Glutamatergic neuron (in vitro differentiated cells): ENCODE data around the gene DOCK1. TPM values are rescaled to one million over a fixed set of nuclear protein-coding genes. Genes with fewer than 3 reads are reported as not detected.

Source experiments
- DNase-seq: peaks from one replicate; pipeline ENCODE4 v3.0.0; 2022
- H3K27ac Mint-ChIP-seq: one replicate; pipeline ENCODE4 v1.8.0; 2020; ENCODE audit warnings: mild to moderate bottlenecking, mixed read lengths, inconsistent platforms; ENCODE audit not compliant: unreplicated experiment
- H3K27me3 Mint-ChIP-seq: one replicate; pipeline ENCODE4 v1.8.0; 2020; ENCODE audit warnings: mild to moderate bottlenecking, moderate library complexity, mixed read lengths, inconsistent platforms; ENCODE audit not compliant: unreplicated experiment
- H3K36me3 Mint-ChIP-seq: one replicate; pipeline ENCODE4 v1.8.0; 2020; ENCODE audit warnings: mild to moderate bottlenecking, mixed read lengths, inconsistent platforms; ENCODE audit not compliant: unreplicated experiment
- H3K4me1 Mint-ChIP-seq: one replicate; pipeline ENCODE4 v1.8.0; 2020; ENCODE audit warnings: mild to moderate bottlenecking, low read depth, mixed read lengths, inconsistent platforms; ENCODE audit not compliant: unreplicated experiment
- H3K4me3 Mint-ChIP-seq: one replicate; pipeline ENCODE4 v1.8.0; 2020; ENCODE audit warnings: mild to moderate bottlenecking, mixed read lengths, inconsistent platforms; ENCODE audit not compliant: unreplicated experiment
- H3K9me3 Mint-ChIP-seq: one replicate; pipeline ENCODE4 v1.8.0; 2020; ENCODE audit warnings: mild to moderate bottlenecking, moderate library complexity, mixed read lengths, inconsistent platforms; ENCODE audit not compliant: unreplicated experiment
- total RNA-seq: library from RNA; stranded (reverse); fragmentation: NEBNext Ultra II Directional; extraction: Animal tissue kit (Norgen Biotek cat#: 25700); gene quantifications from one replicate; pipeline ENCODE4 v1.2.1, GENCODE V29; 2021; ENCODE audit not compliant: unreplicated experiment
- TF ChIP-seq, protein P1 (sequence below): fragments of 200-600 bp; sonication (generic); IDR thresholded peaks from one replicate; pipeline ENCODE4 v1.5.0; 2021; ENCODE audit not compliant: partially characterized antibody, unreplicated experiment

DOCK1 gene
- total RNA-seq, 1 donor from 2014 or later: 19.7 TPM

DNA sequence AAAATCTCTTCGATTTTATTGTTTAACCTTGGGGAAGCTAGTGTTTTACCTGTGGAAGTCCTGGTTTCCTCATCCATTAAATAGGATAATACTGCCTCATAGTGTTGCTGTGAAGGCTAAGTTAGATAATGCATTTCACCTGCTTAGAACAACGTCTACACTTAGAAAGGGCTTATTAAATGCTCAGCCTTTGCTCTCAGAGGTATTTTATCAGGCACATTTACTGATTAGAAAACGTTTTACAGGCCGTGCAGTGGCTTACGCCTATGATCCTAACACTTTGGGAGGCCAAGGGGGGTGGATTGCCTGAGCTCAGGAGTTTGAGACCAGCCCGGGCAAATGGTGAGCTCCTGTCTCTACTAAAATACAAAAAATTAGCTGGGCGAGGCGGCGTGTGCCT is 146.8 kb downstream of the DOCK1 start:
- DNase-seq: no peak
- H3K27me3 Mint-ChIP-seq: no peaks in the 10 kb centered on the region
- H3K9me3 Mint-ChIP-seq: peaks cover 2% of the 10 kb centered on the region
- H3K4me3 Mint-ChIP-seq: no peak overlapping the region
- H3K4me1 Mint-ChIP-seq: no peaks in the 10 kb centered on the region
- H3K36me3 Mint-ChIP-seq: no peaks in the 10 kb centered on the region
- TF ChIP-seq, protein P1, sequence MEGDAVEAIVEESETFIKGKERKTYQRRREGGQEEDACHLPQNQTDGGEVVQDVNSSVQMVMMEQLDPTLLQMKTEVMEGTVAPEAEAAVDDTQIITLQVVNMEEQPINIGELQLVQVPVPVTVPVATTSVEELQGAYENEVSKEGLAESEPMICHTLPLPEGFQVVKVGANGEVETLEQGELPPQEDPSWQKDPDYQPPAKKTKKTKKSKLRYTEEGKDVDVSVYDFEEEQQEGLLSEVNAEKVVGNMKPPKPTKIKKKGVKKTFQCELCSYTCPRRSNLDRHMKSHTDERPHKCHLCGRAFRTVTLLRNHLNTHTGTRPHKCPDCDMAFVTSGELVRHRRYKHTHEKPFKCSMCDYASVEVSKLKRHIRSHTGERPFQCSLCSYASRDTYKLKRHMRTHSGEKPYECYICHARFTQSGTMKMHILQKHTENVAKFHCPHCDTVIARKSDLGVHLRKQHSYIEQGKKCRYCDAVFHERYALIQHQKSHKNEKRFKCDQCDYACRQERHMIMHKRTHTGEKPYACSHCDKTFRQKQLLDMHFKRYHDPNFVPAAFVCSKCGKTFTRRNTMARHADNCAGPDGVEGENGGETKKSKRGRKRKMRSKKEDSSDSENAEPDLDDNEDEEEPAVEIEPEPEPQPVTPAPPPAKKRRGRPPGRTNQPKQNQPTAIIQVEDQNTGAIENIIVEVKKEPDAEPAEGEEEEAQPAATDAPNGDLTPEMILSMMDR: no peak
- H3K27ac Mint-ChIP-seq: no peak overlapping the region

DNA sequence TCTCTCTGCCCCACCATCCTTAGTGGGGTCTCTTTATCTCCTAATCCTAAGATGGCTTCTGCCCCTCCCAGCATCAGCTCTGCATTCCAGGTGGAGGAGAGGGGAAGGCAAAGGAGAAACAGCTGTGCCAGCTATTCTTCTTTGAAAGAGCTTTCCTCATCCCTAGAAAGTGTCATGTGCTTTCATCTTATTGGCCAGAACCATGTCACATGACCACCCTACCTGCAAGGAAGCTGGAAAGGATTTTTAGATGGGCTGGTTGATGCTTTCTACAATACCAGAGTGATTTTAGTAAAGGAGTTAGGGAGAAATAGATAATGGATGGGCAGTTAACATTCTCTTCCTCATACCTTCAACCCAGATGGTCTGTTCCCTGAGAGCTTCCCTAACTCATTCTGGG is 150.0 kb downstream of the DOCK1 start:
- peaks cover 7% of the 10 kb centered on the region for H3K9me3 Mint-ChIP-seq
- no peaks in the 10 kb centered on the region for H3K4me1 Mint-ChIP-seq
- peaks cover 20% of the 10 kb centered on the region for H3K36me3 Mint-ChIP-seq
- DNase-seq: no peak
- TF ChIP-seq, protein P1: no peak
- no peaks in the 10 kb centered on the region for H3K27me3 Mint-ChIP-seq
- H3K27ac Mint-ChIP-seq: no peak overlapping the region
- no peak overlapping the region for H3K4me3 Mint-ChIP-seq

DNA sequence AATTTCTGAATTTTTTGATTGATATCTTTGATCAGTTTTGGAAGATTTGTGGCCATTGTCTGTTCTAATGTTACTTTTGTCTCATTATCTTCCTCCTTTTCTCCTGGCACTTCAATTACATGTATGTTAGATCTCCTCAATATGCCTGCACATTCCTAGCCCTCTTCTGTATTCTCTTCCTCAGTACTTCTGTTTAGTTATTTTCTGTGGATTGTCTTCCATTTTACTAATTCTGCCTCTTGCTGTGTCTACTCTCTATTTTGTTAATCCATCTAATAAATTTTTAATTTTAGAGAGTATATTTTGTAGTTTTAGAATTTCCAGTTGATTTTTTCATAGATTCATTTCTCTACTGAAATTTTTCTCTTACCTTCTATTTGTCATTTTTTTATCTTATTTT is 154.1 kb downstream of the DOCK1 start:
- no peak overlapping the region for H3K27ac Mint-ChIP-seq
- no peak overlapping the region for H3K4me3 Mint-ChIP-seq
- TF ChIP-seq, protein P1: no peak

GRCh38 chr10:127063762-127064161 is 158.5 kb downstream of the DOCK1 start:
- TF ChIP-seq, protein P1: no peak
- Mint-ChIP-seq H3K27me3 (peaks cover 2% of the 10 kb centered on the region), H3K9me3 (peaks cover 6% of the 10 kb centered on the region), H3K4me3 (no peak overlapping the region), H3K4me1 (peaks cover 18% of the 10 kb centered on the region), H3K27ac (no peak overlapping the region), H3K36me3 (peaks cover 17% of the 10 kb centered on the region)
- DNase-seq: no peak

More for the DNA sequence above, 154.1 kb downstream of the DOCK1 start:
- Mint-ChIP-seq H3K27me3 (no peaks in the 10 kb centered on the region), H3K4me1 (no peaks in the 10 kb centered on the region), H3K9me3 (peaks cover 8% of the 10 kb centered on the region), H3K36me3 (peaks cover 25% of the 10 kb centered on the region)
- DNase-seq: no peak

DNA sequence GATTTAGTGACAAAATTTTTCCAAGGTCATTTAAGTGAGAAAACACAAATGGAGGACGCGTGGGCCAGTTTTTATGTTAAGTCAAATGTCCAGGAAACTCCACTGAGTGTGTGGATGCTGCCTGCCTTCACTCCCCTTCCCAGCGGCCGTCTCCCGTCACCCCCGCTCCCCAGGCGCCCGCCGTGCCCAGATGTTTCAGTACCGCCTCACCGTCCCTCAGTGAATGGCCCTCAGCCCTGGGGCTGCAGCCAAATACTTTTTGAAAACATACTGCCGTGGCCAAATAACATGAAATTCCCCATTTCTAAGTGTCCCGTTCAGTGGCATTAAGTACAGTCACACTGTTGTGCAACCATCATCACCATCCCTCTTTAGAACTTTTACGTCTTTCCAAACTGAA is 159.2 kb downstream of the DOCK1 start:
- no peak for DNase-seq
- peaks cover 18% of the 10 kb centered on the region for H3K4me1 Mint-ChIP-seq
- H3K27ac Mint-ChIP-seq: no peak overlapping the region
- H3K36me3 Mint-ChIP-seq: peaks cover 11% of the 10 kb centered on the region
- no peak overlapping the region for H3K4me3 Mint-ChIP-seq
- peaks cover 6% of the 10 kb centered on the region for H3K9me3 Mint-ChIP-seq
- H3K27me3 Mint-ChIP-seq: peaks cover 2% of the 10 kb centered on the region
- TF ChIP-seq, protein P1: no peak
